GM23338 (cell line): ENCODE data around the gene PPP6R1.

ENCODE experiments used
- CTCF ChIP-seq, 2 experiments: fragments of 200-600 bp in 1 of 2; sonication (generic) in 1 of 2; conservative IDR thresholded peaks; 2 replicates each; pipeline versions ENCODE4 v1.5.1 to v1.6.1; 2016 to 2017; ENCODE audit warnings: antibody characterized with exemption in 2 of 2, low read depth in 2 of 2, mild to moderate bottlenecking in 2 of 2, moderate library complexity in 1 of 2
- ETS1 ChIP-seq: IDR thresholded peaks from 2 replicates; pipeline ENCODE4 v1.6.1; 2016; ENCODE audit warnings: antibody characterized with exemption
- EZH2 ChIP-seq: fragments of 200-600 bp; sonication (generic); IDR thresholded peaks from one replicate; pipeline ENCODE4 v1.8.0; 2017; ENCODE audit warnings: antibody characterized with exemption, mild to moderate bottlenecking, low read depth; ENCODE audit not compliant: unreplicated experiment
- EZH2phosphoT487 ChIP-seq: fragments of 200-600 bp; sonication (generic); IDR thresholded peaks from one replicate; pipeline ENCODE4 v1.8.1; 2018; ENCODE audit warnings: antibody characterized with exemption; ENCODE audit not compliant: unreplicated experiment
- JUNB ChIP-seq: IDR thresholded peaks from one replicate; pipeline ENCODE4 v1.6.1; 2016; ENCODE audit warnings: antibody characterized with exemption; ENCODE audit not compliant: unreplicated experiment
- POLR2AphosphoS5 ChIP-seq: IDR thresholded peaks from 2 replicates; pipeline ENCODE4 v1.6.1; 2016; ENCODE audit warnings: antibody characterized with exemption, low read depth
- REST ChIP-seq: IDR thresholded peaks from one replicate; pipeline ENCODE4 v1.6.1; 2018; ENCODE audit warnings: antibody characterized with exemption; ENCODE audit not compliant: unreplicated experiment
- ZNF114 ChIP-seq: fragments of 250-450 bp; sonication (Bioruptor Pico); IDR thresholded peaks from 2 replicates; pipeline ENCODE4 v1.5.0; 2020; ENCODE audit warnings: mild to moderate bottlenecking, moderate library complexity
- ZNF331 ChIP-seq: fragments of 250-450 bp; sonication (Bioruptor Pico); IDR thresholded peaks from 2 replicates; pipeline ENCODE4 v1.5.0; 2020; ENCODE audit warnings: low read depth, mild to moderate bottlenecking, moderate library complexity

GRCh38 chr19:55231391-55232285 lies 27.2 kb downstream of the PPP6R1 start:
- TF ChIP-seq EZH2phosphoT487 (no peak), CTCF (conservative IDR thresholded peaks at IDR 0.05; ENCODE audit: low read depth in 2 of 2) (no peak), POLR2AphosphoS5 (no peak), EZH2 (no peak), JUNB (no peak), REST (no peak), ETS1 (no peak), ZNF331 (CRISPR knock-in tag) (no peak), ZNF114 (CRISPR knock-in tag) (no peak)
